Cardiac fibroblast (primary cell): ENCODE data around the gene ALDH7A1.

Source experiments
- DNase-seq, 2 donors: peaks; one replicate each; pipeline versions ENCODE4 v3.0.0 to v3.0.0-alpha.2; 2010; ENCODE audit warnings: low read depth in 2 of 2
- H3K4me3 ChIP-seq, 2 donors: replicated peaks in 1 of 2; 1 replicate in 1 of 2; 2 replicates in 1 of 2; pipeline ENCODE4 v1.5.1; 2011; ENCODE audit warnings: low read depth in 2 of 2, low read length in 2 of 2, mild to moderate bottlenecking in 2 of 2, moderate library complexity in 1 of 2
- TF ChIP-seq, protein P1 (sequence below): IDR thresholded peaks from one replicate; pipeline ENCODE4 v1.5.1; 2011; ENCODE audit warnings: low read depth, mild to moderate bottlenecking, low read length, inconsistent platforms

The ALDH7A1 gene

DNA sequence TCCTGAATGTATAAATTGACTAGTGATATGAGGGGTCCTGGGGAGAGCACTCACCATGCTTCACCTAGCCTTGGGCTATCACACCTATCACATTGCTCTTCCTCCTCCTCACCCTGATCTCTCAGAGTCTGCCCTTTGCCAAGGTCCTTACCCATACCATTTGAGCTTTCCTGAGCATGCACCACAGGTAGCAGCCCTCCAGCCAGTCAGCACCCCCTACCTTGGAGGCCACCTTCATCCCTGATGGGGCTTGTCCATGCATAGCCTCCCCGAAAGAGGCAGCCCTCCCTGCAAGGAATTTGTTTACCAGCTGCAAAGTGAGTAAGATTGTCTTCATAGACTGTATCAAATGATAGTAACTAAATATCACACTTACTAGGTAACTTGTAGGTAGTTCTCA lies 83.1 kb downstream of the ALDH7A1 start:
- TF ChIP-seq, protein P1, sequence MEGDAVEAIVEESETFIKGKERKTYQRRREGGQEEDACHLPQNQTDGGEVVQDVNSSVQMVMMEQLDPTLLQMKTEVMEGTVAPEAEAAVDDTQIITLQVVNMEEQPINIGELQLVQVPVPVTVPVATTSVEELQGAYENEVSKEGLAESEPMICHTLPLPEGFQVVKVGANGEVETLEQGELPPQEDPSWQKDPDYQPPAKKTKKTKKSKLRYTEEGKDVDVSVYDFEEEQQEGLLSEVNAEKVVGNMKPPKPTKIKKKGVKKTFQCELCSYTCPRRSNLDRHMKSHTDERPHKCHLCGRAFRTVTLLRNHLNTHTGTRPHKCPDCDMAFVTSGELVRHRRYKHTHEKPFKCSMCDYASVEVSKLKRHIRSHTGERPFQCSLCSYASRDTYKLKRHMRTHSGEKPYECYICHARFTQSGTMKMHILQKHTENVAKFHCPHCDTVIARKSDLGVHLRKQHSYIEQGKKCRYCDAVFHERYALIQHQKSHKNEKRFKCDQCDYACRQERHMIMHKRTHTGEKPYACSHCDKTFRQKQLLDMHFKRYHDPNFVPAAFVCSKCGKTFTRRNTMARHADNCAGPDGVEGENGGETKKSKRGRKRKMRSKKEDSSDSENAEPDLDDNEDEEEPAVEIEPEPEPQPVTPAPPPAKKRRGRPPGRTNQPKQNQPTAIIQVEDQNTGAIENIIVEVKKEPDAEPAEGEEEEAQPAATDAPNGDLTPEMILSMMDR, result no peak
- DNase-seq, result no peak
- no peak overlapping the region for H3K4me3 ChIP-seq

DNA sequence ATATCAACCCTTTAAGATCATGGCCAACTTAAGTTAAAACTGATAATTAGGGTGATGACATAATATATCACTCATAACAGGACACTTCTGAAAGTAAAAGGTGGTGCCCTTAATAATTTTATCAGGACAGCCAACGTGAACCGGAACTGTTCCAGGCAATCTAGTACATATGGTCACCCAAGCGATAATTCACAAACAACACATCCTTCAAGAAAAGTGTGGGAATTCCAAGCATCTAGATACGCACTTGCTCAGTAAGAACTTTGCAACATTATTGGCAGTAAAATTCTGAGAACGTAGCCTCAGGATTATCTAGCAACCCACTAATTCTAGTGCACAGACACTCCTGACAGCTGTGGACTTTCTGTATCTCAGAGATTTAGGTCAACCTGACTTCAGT lies 85.7 kb downstream of the ALDH7A1 start:
- H3K4me3 ChIP-seq, result no peak overlapping the region
- TF ChIP-seq, protein P1, result no peak
- DNase-seq, result peak; percentile 39 to 61

DNA sequence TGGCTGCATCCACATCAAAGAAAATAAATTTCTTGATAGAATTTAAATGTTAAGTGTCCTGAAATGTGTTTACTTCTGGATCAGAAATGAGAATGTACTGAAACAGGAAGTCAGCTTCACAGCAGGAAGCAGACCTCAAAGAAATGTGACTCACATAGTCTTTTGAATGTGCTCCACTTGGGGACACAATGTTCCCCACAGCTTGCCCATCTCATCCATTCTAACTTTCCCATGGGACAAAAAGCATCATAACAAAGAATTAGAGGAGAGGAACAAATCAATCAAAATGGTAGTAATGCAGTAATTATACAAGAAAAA lies 86.1 kb downstream of the ALDH7A1 start:
- DNase-seq, result peak; percentile 56 to 82
- no peak overlapping the region for H3K4me3 ChIP-seq
- TF ChIP-seq, protein P1, result no peak

DNA sequence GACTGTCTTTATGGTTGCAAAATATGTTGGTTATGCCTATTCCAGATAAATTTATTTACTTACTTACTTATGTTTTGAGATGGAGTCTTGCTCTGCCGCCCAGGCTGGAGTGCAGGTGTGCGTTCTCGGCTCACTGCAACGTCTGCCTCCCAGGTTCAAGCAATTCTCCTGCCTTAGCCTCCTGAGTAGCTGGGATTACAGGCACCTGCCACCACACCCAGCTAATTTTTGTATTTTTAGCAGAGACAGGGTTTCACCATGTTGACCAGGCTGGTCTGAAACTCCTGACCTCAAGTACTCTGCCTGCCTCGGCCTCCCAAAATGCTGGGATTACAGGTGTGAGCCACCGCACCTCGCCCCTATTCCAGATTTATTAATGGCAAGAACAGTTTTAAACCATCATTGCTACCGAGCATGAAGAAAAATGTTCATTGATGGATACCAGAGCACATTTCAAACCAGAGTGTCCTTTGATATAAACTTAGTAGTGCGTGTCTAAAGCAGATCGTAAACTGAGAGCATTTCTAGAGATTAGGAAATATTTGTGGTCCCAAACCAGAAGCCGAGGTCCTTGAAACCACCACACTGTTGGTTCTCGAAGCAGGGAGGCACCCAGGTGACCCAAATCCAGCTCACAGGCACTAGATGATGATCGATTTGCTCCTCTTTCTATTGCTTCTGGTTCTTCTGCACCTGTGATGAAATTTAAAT lies 86.6 kb downstream of the ALDH7A1 start:
- TF ChIP-seq, protein P1, result no peak
- H3K4me3 ChIP-seq, result no peak overlapping the region
- DNase-seq, result no peak

DNA sequence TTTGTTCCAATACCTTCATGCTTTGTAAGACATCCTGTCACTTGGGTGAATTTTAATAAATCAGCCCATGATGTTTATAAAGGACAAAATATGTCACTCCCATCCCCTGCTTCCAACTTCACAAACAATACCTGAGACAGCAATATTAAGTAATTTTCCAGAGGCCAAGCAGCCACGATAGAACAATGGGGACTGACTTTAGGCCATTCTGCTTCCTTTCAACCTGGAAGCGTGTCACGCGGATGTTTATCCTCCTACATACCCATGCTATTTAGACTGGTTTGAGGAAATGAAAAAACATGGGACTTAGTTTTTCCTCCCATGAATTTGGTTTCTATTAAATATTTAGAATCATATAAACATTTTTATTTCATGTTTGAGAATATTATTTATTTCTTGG lies 88.9 kb downstream of the ALDH7A1 start:
- H3K4me3 ChIP-seq, result no peak overlapping the region
- DNase-seq, result no peak
- TF ChIP-seq, protein P1, result no peak

GRCh38 chr5:126503602-126504104 lies 91.4 kb downstream of the ALDH7A1 start:
- DNase-seq, result peak; percentile 58 to 85
- no peak overlapping the region for H3K4me3 ChIP-seq
- TF ChIP-seq, protein P1, result no peak

DNA sequence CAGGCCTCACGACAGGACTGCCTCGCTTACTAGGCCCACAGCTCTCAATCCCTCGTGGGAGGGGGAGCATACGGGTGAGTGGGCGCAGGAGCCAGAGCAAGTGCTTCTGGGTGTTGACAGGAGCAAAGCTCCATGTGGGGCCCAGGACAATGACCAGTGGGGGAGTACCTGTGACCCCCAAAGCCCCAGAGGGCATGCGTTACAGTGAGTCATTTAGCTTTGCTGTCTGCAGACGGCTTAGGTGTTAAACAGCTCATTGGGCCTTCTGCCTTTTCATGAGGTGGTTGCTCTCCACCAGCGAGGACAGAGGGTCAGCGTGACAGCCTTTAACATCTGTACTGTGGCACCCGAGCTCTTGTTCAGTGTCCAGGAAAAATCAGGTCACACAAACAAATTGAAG lies 93.6 kb downstream of the ALDH7A1 start:
- H3K4me3 ChIP-seq, result no peak overlapping the region
- TF ChIP-seq, protein P1, result no peak
- DNase-seq, result no peak
